Esophagus muscularis mucosa (tissue), 4 donors: ENCODE results near the gene THSD4. TPM values are rescaled to one million over a fixed set of nuclear protein-coding genes. Genes with fewer than 3 reads are reported as not detected.

Experiments
- DNase-seq: peaks from one replicate; pipeline ENCODE4 v3.0.0-alpha.2; 2017; ENCODE audit errors: extremely low spot score
- H3K27ac ChIP-seq, 4 donors: fragments of 200-600 bp; sonication (generic); replicated peaks in 1 of 4; 1 replicate in 3 of 4; 2 replicates in 1 of 4; pipeline ENCODE4 v1.5.1; 2016 to 2019; ENCODE audit warnings: mild to moderate bottlenecking in 1 of 4
- H3K27me3 ChIP-seq, 4 donors: fragments of 200-600 bp; sonication (generic); one replicate each; pipeline versions ENCODE4 v1.5.1 to v1.6.0; 2016 to 2019
- H3K36me3 ChIP-seq, 4 donors: fragments of 200-600 bp; sonication (generic); one replicate each; pipeline ENCODE4 v1.5.1; 2016 to 2019
- H3K4me1 ChIP-seq, 4 donors: fragments of 200-600 bp; sonication (generic); one replicate each; pipeline ENCODE4 v1.5.1; 2016 to 2019
- H3K4me3 ChIP-seq, 4 donors: fragments of 200-600 bp; sonication (generic); 1 replicate in 2 of 4; 2 replicates in 2 of 4; pipeline ENCODE4 v1.5.1; 2016 to 2019; ENCODE audit warnings: mild to moderate bottlenecking in 4 of 4, moderate library complexity in 1 of 4
- H3K9me3 ChIP-seq, 4 donors: fragments of 200-600 bp; sonication (generic); 1 replicate in 3 of 4; 2 replicates in 1 of 4; pipeline ENCODE4 v1.5.1; 2016 to 2019
- EP300 ChIP-seq: sonication (generic); formaldehyde crosslinking; IDR thresholded peaks from one replicate; pipeline ENCODE4 v1.6.1; 2017; ENCODE audit warnings: antibody characterized with exemption
- POLR2A ChIP-seq: fragments of 450-650 bp; IDR thresholded peaks from one replicate; pipeline ENCODE4 v1.6.1; 2017; ENCODE audit warnings: antibody characterized with exemption, moderate library complexity, mild to moderate bottlenecking, low read depth
- POLR2AphosphoS5 ChIP-seq, 2 donors: sonication (generic); formaldehyde crosslinking; IDR thresholded peaks; one replicate each; pipeline ENCODE4 v1.6.1; 2017; ENCODE audit warnings: antibody characterized with exemption in 2 of 2
- WGBS: methylation state at CpG from one replicate; pipeline ENCODE4 v1.1.5; 2018; 5-methylcytosine and 5-hydroxymethylcytosine counted together
- intact Hi-C: fragments of 100-400 bp; cut with DNase I; formaldehyde crosslinking; loops from one replicate; pipeline ENCODE4 v1.15.1; 2023
- total RNA-seq, 4 donors: library from RNA; depleted of rRNA; stranded (reverse); fragments of >200 nt; gene quantifications; one replicate each; pipeline versions ENCODE4 v1.1.0 to v1.2.1, GENCODE V29; 2016
- TF ChIP-seq, protein P1 (sequence below), 3 experiments: fragments of 200-600 bp in 2 of 3; fragments of 450-650 bp in 1 of 3; sonication (generic) in 2 of 3; IDR thresholded peaks; one replicate each; pipeline ENCODE4 v1.5.1; 2017 to 2019; ENCODE audit warnings: antibody characterized with exemption in 3 of 3, mild to moderate bottlenecking in 2 of 3, moderate library complexity in 1 of 3

THSD4 gene
- total RNA-seq, 4 donors from 2014 or later: 3.2 to 6.6 (median 5.6) TPM

DNA sequence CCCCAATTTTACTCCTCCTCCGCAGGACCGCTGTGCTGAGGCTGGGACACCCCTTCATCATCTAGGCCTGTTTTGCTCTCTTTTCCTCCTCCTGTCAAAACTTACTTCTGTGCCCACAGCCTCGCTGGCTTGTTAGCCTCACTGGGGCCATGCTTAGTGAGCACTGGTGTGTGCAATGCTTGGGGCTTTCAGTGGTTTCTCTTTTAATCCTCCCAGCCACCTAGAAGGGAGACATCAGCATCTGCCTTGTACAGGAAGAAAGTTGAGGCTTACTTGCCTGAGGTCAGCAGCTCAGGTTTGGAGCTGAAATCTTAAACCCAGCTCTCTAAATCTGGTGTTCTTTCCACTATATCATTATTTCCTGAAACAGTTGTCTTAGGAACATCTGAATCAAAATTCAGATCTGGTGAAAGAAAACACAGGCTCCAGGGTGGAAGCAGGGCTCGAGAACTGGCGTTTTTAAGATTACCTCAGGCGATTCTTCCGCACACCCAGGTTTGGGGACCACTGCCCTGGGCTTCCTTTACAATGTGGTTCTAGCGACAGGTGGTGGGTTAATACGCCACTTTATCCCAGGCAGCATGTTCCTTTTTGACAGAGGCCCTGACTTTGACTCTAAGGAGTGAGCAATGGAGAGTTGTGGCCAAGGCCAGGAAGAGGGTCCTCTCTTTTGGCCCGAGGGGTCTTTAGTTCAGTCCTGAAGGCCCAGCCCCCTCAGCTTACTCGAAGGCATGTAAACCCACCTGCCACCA lies 3.8 kb downstream of the THSD4 start:
- H3K4me3 ChIP-seq: no peak overlapping the region
- intact Hi-C loops: loop anchor here (10.0 kb wide), 1 partner anchor 266 kb away; no protein-coding TSS in a partner anchor
- TF ChIP-seq, protein P1, sequence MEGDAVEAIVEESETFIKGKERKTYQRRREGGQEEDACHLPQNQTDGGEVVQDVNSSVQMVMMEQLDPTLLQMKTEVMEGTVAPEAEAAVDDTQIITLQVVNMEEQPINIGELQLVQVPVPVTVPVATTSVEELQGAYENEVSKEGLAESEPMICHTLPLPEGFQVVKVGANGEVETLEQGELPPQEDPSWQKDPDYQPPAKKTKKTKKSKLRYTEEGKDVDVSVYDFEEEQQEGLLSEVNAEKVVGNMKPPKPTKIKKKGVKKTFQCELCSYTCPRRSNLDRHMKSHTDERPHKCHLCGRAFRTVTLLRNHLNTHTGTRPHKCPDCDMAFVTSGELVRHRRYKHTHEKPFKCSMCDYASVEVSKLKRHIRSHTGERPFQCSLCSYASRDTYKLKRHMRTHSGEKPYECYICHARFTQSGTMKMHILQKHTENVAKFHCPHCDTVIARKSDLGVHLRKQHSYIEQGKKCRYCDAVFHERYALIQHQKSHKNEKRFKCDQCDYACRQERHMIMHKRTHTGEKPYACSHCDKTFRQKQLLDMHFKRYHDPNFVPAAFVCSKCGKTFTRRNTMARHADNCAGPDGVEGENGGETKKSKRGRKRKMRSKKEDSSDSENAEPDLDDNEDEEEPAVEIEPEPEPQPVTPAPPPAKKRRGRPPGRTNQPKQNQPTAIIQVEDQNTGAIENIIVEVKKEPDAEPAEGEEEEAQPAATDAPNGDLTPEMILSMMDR (IDR thresholded peaks at IDR 0.05): no peak
- no peak for TF ChIP-seq POLR2A
- no peak for TF ChIP-seq EP300
- no peak for TF ChIP-seq POLR2AphosphoS5 (IDR thresholded peaks at IDR 0.05)
- no peaks in the 10 kb centered on the region for H3K36me3 ChIP-seq
- H3K9me3 ChIP-seq: no peaks in the 10 kb centered on the region
- no peak for DNase-seq
- peaks cover 9 to 12% (median 10%) of the 10 kb centered on the region in 4 donors for H3K4me1 ChIP-seq
- peaks cover 0 to 3% (median 0%) of the 10 kb centered on the region in 4 donors for H3K27me3 ChIP-seq
- H3K27ac ChIP-seq: no peak overlapping the region
- 93% methylated on average over 11 of the region's 11 CpGs for WGBS

DNA sequence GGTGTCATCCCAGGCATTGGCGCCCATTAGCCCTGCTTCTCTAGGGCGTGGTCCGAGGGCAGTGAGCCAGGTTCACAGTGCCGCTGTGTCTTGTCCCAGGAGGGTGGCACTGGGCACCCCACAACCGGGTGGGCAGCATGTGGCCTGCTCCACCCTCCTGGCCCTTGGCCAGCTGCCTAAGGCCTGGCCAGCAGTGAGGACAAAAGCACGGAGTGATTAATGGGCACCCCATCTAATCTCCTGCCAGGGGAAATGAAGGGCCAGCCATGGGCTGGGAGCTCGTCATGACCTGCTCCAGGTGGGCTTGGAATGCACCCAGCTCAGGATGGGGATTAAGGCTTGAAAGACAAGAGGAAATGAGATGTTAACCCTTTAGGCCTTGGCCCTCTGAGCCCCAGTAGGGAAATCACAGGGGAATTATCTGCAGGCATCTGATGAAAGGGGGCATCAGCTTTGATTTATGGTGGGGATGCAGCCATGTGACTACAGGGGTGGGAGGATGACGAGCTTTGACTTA lies 5.2 kb downstream of the THSD4 start:
- WGBS: 80% methylated on average over 8 of the region's 8 CpGs
- H3K27ac ChIP-seq: no peak overlapping the region
- intact Hi-C loops: no loop called here

GRCh38 chr15:71121442-71121841 lies 6.2 kb downstream of the THSD4 start:
- TF ChIP-seq EP300 (no peak), POLR2A (no peak), POLR2AphosphoS5 (IDR thresholded peaks at IDR 0.05) (no peak)
- TF ChIP-seq, protein P1 (IDR thresholded peaks at IDR 0.05): no peak
- no peak for DNase-seq
- Histone ChIP-seq H3K4me1 (peaks cover 7 to 11% (median 10%) of the 10 kb centered on the region in 4 donors), H3K9me3 (no peaks in the 10 kb centered on the region), H3K4me3 (no peak overlapping the region), H3K36me3 (no peaks in the 10 kb centered on the region), H3K27me3 (no peaks in the 10 kb centered on the region), H3K27ac (no peak overlapping the region)
- 92% methylated on average over 3 of the region's 4 CpGs for WGBS
- intact Hi-C loops: no loop called here

More for the DNA sequence above, 5.2 kb downstream of the THSD4 start:
- Histone ChIP-seq H3K27me3 (no peaks in the 10 kb centered on the region), H3K4me3 (no peak overlapping the region), H3K4me1 (peaks cover 11 to 17% (median 15%) of the 10 kb centered on the region in 4 donors), H3K9me3 (no peaks in the 10 kb centered on the region), H3K36me3 (no peaks in the 10 kb centered on the region)
- TF ChIP-seq POLR2AphosphoS5 (IDR thresholded peaks at IDR 0.05) (no peak), EP300 (no peak), POLR2A (no peak)
- TF ChIP-seq, protein P1 (IDR thresholded peaks at IDR 0.05): no peak
- DNase-seq: no peak

DNA sequence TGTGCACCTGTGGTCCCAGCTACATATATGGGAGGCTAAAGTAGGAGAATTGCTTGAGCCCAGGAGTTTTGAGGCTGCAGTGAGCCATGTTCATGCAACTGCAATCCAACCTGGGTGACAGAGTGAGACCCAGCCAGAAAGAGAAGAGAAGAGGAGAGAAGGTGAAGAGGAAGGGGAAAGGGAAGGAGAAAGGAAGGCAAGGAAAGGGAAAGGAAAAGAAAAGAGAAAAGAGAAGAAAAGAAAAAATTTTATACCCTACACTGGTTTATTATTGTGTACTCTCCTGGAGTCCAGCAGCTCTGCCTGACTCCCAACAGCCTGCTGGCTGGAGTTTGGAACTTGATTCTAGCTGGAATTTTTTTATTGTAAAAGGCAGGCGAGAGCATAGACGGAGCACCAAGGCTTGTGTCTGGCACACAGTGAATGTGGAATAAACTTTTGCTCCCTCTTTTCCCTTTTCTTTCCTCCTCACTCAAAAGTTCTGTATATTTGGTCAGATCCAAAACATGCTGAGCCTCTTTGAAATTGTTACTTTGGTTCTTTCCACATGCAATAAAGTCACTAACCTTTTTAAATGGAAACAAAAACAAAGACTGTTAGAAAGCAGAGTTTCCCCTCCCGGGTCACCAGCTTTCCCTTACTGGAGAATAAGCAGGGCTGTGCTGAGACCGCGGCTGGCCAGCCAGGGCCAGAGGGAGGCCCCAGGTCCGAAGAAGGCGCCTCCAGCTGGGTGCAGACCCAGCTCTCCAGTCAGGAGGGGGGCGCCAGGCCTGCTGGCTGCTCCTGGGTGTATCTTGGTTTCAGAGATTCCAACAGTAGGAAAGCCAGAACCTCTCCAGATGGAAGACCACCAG lies 9.9 kb downstream of the THSD4 start:
- no peaks in the 10 kb centered on the region for H3K36me3 ChIP-seq
- DNase-seq: no peak
- TF ChIP-seq, protein P1 (IDR thresholded peaks at IDR 0.05): peak in 1 of 3 experiments; percentile 15
- TF ChIP-seq POLR2AphosphoS5 (IDR thresholded peaks at IDR 0.05) (no peak), POLR2A (no peak)
- H3K27ac ChIP-seq: no peak overlapping the region
- no peaks in the 10 kb centered on the region for H3K27me3 ChIP-seq
- H3K4me1 ChIP-seq: peaks cover 6 to 11% (median 9%) of the 10 kb centered on the region in 4 donors
- intact Hi-C loops: no loop called here
- 62% methylated on average over 8 of the region's 8 CpGs for WGBS
- no peaks in the 10 kb centered on the region for H3K9me3 ChIP-seq
- no peak overlapping the region for H3K4me3 ChIP-seq
